Eye (tissue), 1 donor: ENCODE measurements around the gene GOLGA8A.
A peak's percentile ranks its signal among the peaks of the same experiment; 100 is the strongest.
"Not testable (repeated sequence)": the region's sequence is repeated elsewhere in the genome, so short reads cannot be mapped to it uniquely, and the experiment has no call there.

ENCODE experiments used
- DNase-seq: peaks from one replicate; pipeline ENCODE4 v3.0.0-alpha.2; 2015

GOLGA8A gene, protein sequence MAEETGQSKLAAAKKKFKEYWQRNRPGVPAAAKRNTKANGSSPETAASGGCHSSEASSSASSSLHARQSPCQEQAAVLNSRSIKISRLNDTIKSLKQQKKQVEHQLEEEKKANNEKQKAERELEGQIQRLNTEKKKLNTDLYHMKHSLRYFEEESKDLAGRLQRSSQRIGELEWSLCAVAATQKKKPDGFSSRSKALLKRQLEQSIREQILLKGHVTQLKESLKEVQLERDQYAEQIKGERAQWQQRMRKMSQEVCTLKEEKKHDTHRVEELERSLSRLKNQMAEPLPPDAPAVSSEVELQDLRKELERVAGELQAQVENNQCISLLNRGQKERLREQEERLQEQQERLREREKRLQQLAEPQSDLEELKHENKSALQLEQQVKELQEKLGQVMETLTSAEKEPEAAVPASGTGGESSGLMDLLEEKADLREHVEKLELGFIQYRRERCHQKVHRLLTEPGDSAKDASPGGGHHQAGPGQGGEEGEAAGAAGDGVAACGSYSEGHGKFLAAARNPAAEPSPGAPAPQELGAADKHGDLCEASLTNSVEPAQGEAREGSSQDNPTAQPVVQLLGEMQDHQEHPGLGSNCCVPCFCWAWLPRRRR

DNA sequence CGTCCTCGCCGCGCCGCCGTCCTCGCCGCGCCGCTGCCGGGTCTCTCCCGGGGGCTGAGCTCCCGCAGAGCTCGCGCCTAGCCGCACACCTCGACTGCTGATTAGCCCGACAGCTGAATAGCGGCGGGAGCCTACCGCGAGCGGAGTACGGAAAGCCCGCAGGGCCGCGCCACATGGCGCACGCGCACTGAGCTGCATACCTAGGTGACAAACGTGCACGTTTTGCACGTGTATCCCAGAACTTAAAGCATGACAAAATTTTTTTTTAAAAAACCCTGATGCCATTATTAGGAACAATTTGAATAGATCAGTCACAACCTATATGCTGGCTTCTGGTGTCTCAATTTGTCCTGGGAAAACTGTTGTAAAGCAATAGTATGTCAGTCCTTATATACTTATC lies at the start of gene GOLGA8A:
Gene GOLGA8A, minus strand, starts transcription at position 122 of the 400 bp plus-strand sequence. CDS start 48,117 bp downstream, outside the sequence.
- peak; percentile 92 for DNase-seq

DNA sequence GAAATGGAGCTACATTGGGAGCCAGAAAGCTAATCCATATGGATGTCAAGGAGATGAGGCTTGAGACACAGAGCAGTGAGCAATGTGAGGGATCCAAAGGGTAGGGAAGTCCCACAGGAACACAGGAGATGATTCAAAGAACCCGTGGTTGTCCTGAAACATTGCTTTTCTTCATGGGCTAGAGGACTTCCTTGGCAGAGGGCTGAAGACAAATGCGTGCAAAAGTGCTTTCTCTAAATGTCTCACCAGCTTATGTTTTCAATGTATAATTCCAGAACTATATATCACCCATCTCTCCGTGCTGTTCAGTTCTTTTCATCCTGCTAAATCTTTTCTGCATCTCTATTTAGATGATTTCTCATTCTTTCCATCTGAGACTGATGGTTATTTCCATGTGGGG lies 46.0 kb upstream of the GOLGA8A start:
- DNase-seq = no peak

- no peak for DNase-seq
Measured at GRCh38 chr15:34481370-34481769, 43.8 kb upstream of the GOLGA8A start.

- no peak for DNase-seq
Measured at GRCh38 chr15:34473840-34474239, 36.2 kb upstream of the GOLGA8A start.

DNA sequence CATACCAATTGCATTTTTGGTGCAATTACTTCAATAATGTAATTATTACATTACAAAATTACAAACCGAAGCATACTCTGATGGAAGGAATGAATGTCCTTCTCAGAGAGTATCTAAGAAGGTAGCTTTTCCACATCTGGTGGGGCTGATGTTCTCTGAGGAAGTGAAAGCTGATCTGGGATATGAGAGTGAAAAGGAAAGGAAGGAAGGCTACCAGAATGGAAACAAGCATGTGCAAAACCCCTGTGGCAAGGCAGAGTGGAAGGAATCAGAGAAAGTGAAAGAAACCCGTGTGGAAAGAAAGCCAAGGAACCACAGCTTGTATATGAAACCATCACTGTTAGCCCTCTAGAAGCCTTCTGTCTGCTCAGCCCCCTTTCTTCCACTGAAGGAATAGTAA lies 35.3 kb upstream of the GOLGA8A start:
- DNase-seq = no peak

DNA sequence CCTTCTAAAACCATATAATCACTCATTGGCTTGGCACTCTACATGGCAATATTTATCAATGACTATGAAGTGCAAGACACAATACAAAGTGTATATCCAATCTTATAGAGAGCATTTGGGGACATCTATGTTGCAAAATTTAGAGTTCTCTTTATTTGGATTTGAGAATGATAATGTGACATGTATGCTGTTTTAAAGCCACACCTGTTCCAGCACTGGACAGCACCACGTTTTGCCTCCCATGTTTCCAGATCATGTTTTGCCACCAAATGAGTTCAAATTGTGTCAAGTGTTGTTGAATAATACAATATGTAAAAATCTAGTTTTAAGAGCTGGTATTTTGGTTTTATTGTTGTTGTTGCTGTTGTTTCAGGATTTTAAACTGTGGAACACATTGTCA lies 33.3 kb upstream of the GOLGA8A start:
- no peak for DNase-seq

DNA sequence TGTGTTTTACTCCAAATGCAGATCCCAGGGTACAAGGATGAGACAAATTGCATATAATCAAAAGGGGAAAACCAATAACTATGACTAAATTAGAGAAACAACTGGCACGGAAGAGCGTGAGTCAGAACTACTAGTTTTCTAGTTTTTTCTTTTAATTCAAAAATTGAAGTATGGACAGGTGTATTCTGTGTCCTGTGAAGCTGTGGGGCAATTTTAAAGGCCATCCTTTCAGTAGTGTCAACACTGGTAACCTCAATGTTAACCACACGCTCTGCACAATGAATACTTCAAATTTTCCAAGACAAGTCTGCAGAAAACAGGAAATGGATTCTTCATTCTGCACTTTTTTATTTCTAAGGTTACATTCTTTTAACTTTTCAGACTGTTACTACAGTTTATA lies 32.5 kb upstream of the GOLGA8A start:
- DNase-seq = no peak

- DNase-seq = no peak
Measured at GRCh38 chr15:34461730-34462129, 24.1 kb upstream of the GOLGA8A start.

DNA sequence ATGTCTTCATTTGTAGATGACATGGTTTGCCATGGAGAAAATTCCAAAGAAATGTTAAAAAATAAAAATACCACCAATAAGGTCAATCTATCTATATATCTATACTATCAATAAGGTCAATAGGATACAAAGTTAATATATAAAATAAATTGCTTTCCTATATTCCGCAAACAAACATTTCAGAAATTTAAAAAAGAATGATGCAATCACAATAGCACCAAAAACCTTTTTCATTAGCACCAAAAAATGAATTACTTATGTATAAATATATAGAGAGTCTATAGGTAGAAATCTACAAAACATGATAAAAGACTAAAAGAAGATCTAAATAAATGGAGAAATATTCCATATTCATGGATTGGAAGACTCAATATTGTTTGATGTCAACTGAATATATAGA lies 22.8 kb upstream of the GOLGA8A start:
- DNase-seq = no peak

- no peak for DNase-seq
Measured at GRCh38 chr15:34456658-34457057, 19.1 kb upstream of the GOLGA8A start.

DNA sequence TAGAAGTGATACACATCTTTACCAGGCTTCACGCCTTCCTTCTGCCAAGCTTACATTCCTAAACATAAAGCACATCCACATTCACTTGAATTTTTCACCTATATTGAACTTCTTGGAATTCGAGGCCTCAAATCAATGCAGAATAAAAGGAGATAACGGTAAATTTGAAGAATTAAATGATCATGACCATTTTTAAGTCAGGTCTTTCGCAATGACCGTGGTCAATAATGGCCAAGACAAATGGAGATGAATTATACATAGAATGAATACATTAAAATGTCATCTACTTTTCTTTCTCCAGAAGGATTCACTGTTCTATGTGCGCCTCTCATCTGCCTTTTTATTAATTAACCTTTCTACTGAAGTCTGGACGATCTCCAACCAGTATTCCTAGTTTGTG lies 5.3 kb upstream of the GOLGA8A start:
- no peak for DNase-seq

- no peak for DNase-seq
Measured at GRCh38 chr15:34439878-34440277, 2.3 kb upstream of the GOLGA8A start.

DNA sequence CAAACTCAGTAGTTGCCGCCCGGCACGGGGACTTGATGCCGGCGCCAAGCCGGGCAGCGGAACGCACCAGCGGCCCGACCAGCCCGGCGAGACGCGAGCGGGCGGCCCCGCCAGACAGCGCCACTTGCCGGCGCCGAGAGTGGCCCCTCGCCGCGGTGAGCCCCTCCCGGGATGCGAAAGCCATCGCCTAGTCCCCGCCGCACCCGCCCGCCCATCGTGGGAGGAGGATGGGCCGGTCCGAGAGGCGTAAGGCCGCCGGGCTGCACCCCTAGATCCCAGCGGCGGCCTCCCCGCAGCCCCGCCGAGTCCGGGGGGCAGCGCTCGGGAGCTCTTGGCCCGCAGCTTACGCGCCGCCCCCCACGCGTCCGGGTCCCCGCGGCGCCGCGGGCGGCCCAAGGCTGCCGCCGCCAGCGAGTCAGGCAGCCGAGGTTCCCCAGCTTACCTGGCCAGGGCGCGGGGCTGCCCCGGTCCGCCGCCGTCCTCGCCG lies 609 bp downstream of the GOLGA8A start:
- peak; percentile 71 for DNase-seq

- no peak for DNase-seq
Measured at GRCh38 chr15:34436126-34436955, 1.3 kb downstream of the GOLGA8A start.

GRCh38 chr15:34435658-34436057 lies 1.9 kb downstream of the GOLGA8A start:
- DNase-seq = no peak

DNA sequence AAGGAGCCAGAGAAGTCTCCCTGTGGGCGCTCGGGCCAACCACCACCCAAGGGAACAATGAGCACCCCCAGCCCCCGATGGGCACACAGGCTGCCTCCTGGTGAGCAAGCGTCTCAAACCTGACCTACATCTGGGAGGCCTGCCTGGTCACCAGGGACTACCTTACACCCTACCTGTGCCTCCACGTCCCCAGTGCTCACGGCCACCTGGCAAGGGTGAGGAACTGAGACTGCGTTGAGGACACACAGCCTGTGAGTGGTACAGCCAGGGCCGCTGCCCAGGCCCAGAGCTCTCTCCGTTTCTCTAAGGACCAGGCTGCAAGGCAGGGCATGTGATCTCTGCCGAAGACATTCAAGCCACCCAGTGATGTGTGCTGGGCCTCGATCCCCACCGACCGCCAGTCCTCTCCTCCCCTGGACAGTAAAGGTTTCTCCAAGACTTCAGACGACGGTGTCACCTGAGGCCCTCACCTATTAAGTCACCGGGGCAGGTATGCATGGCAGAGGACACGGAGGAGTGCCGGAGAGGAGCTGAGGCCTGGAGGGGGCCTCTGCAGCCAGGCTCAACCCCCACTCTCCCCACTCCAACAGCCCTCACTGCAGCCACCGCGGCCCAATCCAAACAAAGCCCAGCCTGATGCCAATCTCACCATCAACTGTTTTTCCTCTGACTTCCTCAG lies 2.8 kb downstream of the GOLGA8A start:
- DNase-seq = no peak

DNA sequence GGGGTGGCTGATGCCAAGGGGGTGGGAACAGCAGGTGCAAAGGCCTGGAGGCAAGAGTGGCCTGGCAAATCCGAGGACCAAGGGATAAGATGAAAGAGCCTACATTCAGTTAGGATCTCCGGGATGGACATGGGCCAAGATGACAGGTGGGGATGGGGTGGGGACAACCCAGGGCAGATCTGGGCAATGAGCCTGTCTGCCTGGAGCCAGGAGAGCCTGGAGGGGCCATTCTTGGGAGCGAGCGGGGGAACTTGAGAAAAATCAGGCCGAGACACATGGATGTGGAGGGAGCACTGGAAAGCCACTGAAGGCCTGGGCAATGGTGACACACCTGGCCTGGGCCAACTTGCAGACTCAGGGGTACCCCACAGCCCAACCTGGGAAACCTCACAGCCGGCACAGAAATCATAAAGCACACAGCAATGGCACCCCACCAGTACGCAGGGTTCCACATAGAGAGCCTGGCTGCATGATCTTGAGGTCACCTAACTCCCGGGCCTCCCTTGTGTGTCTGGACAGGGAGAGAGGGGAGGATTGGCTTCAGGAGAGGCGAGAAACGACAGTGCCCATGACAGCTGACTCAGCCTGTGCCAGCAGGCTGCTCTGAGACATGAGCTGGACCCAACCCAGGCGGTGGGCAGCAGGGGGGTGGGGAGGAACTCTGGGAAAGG lies 3.5 kb downstream of the GOLGA8A start:
- DNase-seq = not testable (repeated sequence)

- not testable (repeated sequence) for DNase-seq
Measured at GRCh38 chr15:34430642-34431041, 7.0 kb downstream of the GOLGA8A start.

GRCh38 chr15:34423425-34424090 lies 14.1 kb downstream of the GOLGA8A start:
- DNase-seq = not testable (repeated sequence)

- not testable (repeated sequence) for DNase-seq
Measured at GRCh38 chr15:34420953-34421352, 16.7 kb downstream of the GOLGA8A start.

GRCh38 chr15:34418435-34418834 lies 19.2 kb downstream of the GOLGA8A start:
- not testable (repeated sequence) for DNase-seq

- not testable (repeated sequence) for DNase-seq
Measured at GRCh38 chr15:34409511-34409910, 28.1 kb downstream of the GOLGA8A start.
